ENCODE results near the gene HDAC6. TPM values are rescaled to one million over a fixed set of nuclear protein-coding genes. Genes with fewer than 3 reads are reported as not detected.

Gene HDAC6
- polyA plus RNA-seq, 1 donor from 2014 or later = 161 TPM

GRCh38 chrX:48781705-48782104, 20.2 kb upstream of the HDAC6 start:
- Histone ChIP-seq H3K27me3 (ENCODE audit: insufficient read depth, low read depth, low read length) (no peaks in the 10 kb centered on the region), H3K4me2 (ENCODE audit: low read length) (no peak overlapping the region), H3K27ac (ENCODE audit: low read length) (no peak overlapping the region), H3K9me2 (ENCODE audit: insufficient read depth, low read length) (no peaks in the 10 kb centered on the region), H4K20me1 (ENCODE audit: insufficient read depth) (no peaks in the 10 kb centered on the region), H3K4me3 (ENCODE audit: low read length) (no peak overlapping the region), H3K36me3 (ENCODE audit: insufficient read depth, low read length) (no peaks in the 10 kb centered on the region), H3K9me3 (ENCODE audit: low read length) (no peaks in the 10 kb centered on the region), H2AFZ (ENCODE audit: low read depth, low read length) (no peak overlapping the region), H3F3A (ENCODE audit: insufficient read depth, low read length, poor library complexity, severe bottlenecking) (no peaks in the 10 kb centered on the region), H3K9ac (ENCODE audit: low read length) (no peak overlapping the region), H3K79me2 (replicated peaks; ENCODE audit: insufficient read depth, low read length) (no peaks in the 10 kb centered on the region)
- TF ChIP-seq RAD21 (conservative IDR thresholded peaks at IDR 0.05) (no peak), CTCF (IDR thresholded peaks at IDR 0.05; ENCODE audit: poor library complexity, severe bottlenecking) (no peak)

- TF ChIP-seq POLR2AphosphoS5 (IDR thresholded peaks at IDR 0.05) (no peak), CTCF (IDR thresholded peaks at IDR 0.05; ENCODE audit: poor library complexity, severe bottlenecking) (no peak), EP300 (conservative IDR thresholded peaks at IDR 0.05; ENCODE audit: poor library complexity, severe bottlenecking) (no peak), EZH2 (IDR thresholded peaks at IDR 0.05; ENCODE audit: borderline replicate concordance, insufficient read depth, low read length, poor library complexity, severe bottlenecking) (no peak), MXI1 (conservative IDR thresholded peaks at IDR 0.05; ENCODE audit: poor library complexity, severe bottlenecking) (no peak), REST (IDR thresholded peaks at IDR 0.05; ENCODE audit: borderline replicate concordance) (no peak), TAF1 (IDR thresholded peaks at IDR 0.05; ENCODE audit: low read depth) (no peak), RAD21 (conservative IDR thresholded peaks at IDR 0.05) (no peak), SMC3 (conservative IDR thresholded peaks at IDR 0.05; ENCODE audit: poor library complexity) (no peak)
- Histone ChIP-seq H4K20me1 (ENCODE audit: insufficient read depth) (no peaks in the 10 kb centered on the region), H3K4me2 (ENCODE audit: low read length) (no peak overlapping the region), H3K27ac (ENCODE audit: low read length) (no peak overlapping the region), H3K9me2 (ENCODE audit: insufficient read depth, low read length) (no peaks in the 10 kb centered on the region), H3F3A (ENCODE audit: insufficient read depth, low read length, poor library complexity, severe bottlenecking) (no peaks in the 10 kb centered on the region), H3K36me3 (ENCODE audit: insufficient read depth, low read length) (no peaks in the 10 kb centered on the region), H3K9ac (ENCODE audit: low read length) (no peak overlapping the region), H3K9me3 (ENCODE audit: low read length) (no peaks in the 10 kb centered on the region), H3K27me3 (ENCODE audit: insufficient read depth, low read depth, low read length) (no peaks in the 10 kb centered on the region), H2AFZ (ENCODE audit: low read depth, low read length) (no peak overlapping the region), H3K4me3 (ENCODE audit: low read length) (no peak overlapping the region), H3K79me2 (replicated peaks; ENCODE audit: insufficient read depth, low read length) (no peaks in the 10 kb centered on the region)
These were observed 19.7 kb upstream of the HDAC6 start for GRCh38 chrX:48782216-48782615.

Measured in neural cell (in vitro differentiated cells).